Caco-2 (cell line): Measurements from ENCODE around the gene KIAA0319L. TPM values are rescaled to one million over a fixed set of nuclear protein-coding genes. Genes with fewer than 3 reads are reported as not detected.

Experiments used
- BruUV-seq: library from RNA; stranded (reverse); fragments of 400-500 nt; replicated peaks from 2 replicates; lab custom pipeline; 2021; lab: Mats Ljungman, UMichigan
- CTCF ChIA-PET: fragments of 300-600 bp; sonication (Branson Sonifier 250); formaldehyde crosslinking; loops from one replicate; lab custom pipeline; 2022; ENCODE audit warnings: antibody characterized with exemption; lab: Charles Lee
- POLR2A ChIA-PET: fragments of 300-600 bp; sonication (Branson Sonifier 250); formaldehyde crosslinking; loops from one replicate; lab custom pipeline; 2022; ENCODE audit warnings: antibody characterized with exemption; lab: Charles Lee
- DNase-seq, 2 experiments: peaks; one replicate each; pipeline versions ENCODE4 v3.0.0 to v3.0.0-alpha.2; 2020 to 2022
- H3K27me3 ChIP-seq: replicated peaks from 2 replicates; pipeline ENCODE4 v1.6.0; 2011; ENCODE audit warnings: low read length; ENCODE audit not compliant: control insufficient read depth, insufficient read depth
- H3K36me3 ChIP-seq: 2 replicates; pipeline ENCODE4 v1.5.1; 2011; ENCODE audit warnings: low read length; ENCODE audit not compliant: control insufficient read depth, insufficient read depth
- H3K4me1 ChIP-seq: fragments of 250-450 bp; sonication (Bioruptor Pico); 2 replicates; pipeline ENCODE4 v1.5.1; 2020; ENCODE audit warnings: mild to moderate bottlenecking
- H3K4me3 ChIP-seq: 2 replicates; pipeline ENCODE4 v1.5.1; 2011; ENCODE audit warnings: low read depth, mild to moderate bottlenecking, control low read depth, low read length
- H3K9me3 ChIP-seq: fragments of 250-450 bp; sonication (Bioruptor Pico); 2 replicates; pipeline ENCODE4 v1.5.1; 2020; ENCODE audit warnings: mild to moderate bottlenecking, moderate library complexity
- H3K27ac Mint-ChIP-seq: one replicate; pipeline ENCODE4 v1.8.0; 2022; ENCODE audit warnings: mixed read lengths; ENCODE audit not compliant: unreplicated experiment
- H3K27me3 Mint-ChIP-seq: one replicate; pipeline ENCODE4 v1.8.0; 2022; ENCODE audit warnings: mixed read lengths; ENCODE audit not compliant: insufficient read depth, unreplicated experiment
- H3K36me3 Mint-ChIP-seq: one replicate; pipeline ENCODE4 v1.8.0; 2022; ENCODE audit warnings: mild to moderate bottlenecking, mixed read lengths; ENCODE audit not compliant: insufficient read depth, unreplicated experiment
- H3K4me1 Mint-ChIP-seq: one replicate; pipeline ENCODE4 v1.8.0; 2022; ENCODE audit warnings: low read depth, mixed read lengths; ENCODE audit not compliant: unreplicated experiment
- H3K4me3 Mint-ChIP-seq: one replicate; pipeline ENCODE4 v1.8.0; 2022; ENCODE audit warnings: mild to moderate bottlenecking, moderate library complexity, mixed read lengths; ENCODE audit not compliant: unreplicated experiment
- H3K9me3 Mint-ChIP-seq: one replicate; pipeline ENCODE4 v1.8.0; 2022; ENCODE audit warnings: mixed read lengths; ENCODE audit not compliant: unreplicated experiment
- CTCF ChIP-seq, 2 experiments: fragments of 200-600 bp in 1 of 2; IDR thresholded peaks; 1 replicate in 1 of 2; 2 replicates in 1 of 2; pipeline versions ENCODE4 v1.5.1 to v1.8.0; 2011 to 2022; ENCODE audit warnings: antibody characterized with exemption in 1 of 2, control low read depth in 1 of 2, inconsistent platforms in 1 of 2, low read depth in 1 of 2, low read length in 1 of 2, mild to moderate bottlenecking in 1 of 2, moderate library complexity in 1 of 2; ENCODE audit not compliant: insufficient read depth in 1 of 2, severe bottlenecking in 1 of 2, unreplicated experiment in 1 of 2
- intact Hi-C: fragments of 100-400 bp; cut with micrococcal nuclease; formaldehyde crosslinking; loops from one replicate; pipeline ENCODE4 v1.10.0; 2022; ENCODE audit not compliant: unreplicated experiment
- total RNA-seq: library from RNA; stranded (reverse); gene quantifications from 2 replicates; pipeline ENCODE4 v1.2.3, GENCODE V29; 2022

The KIAA0319L gene
- total RNA-seq, 1 experiment from 2014 or later: 39.9 TPM

GRCh38 chr1:35451125-35451528, 106.1 kb downstream of the KIAA0319L start:
- H3K27ac Mint-ChIP-seq: no peak overlapping the region
- no peaks in the 10 kb centered on the region for H3K27me3 Mint-ChIP-seq
- H3K36me3 Mint-ChIP-seq: peaks cover 14% of the 10 kb centered on the region
- TF ChIP-seq CTCF (IDR thresholded peaks at IDR 0.05; ENCODE audit: insufficient read depth in 1 of 2, low read depth in 1 of 2, low read length in 1 of 2, severe bottlenecking in 1 of 2, unreplicated experiment in 1 of 2): peak; percentile 69 to 72
- H3K36me3 ChIP-seq: no peaks in the 10 kb centered on the region; the same call in 1 of the 2 replicates
- H3K27me3 ChIP-seq: no peaks in the 10 kb centered on the region
- no peaks in the 10 kb centered on the region for H3K9me3 ChIP-seq
- intact Hi-C loops: loop anchor here (1.0 kb wide), 2 partner anchors 94 to 113 kb away; no protein-coding TSS in a partner anchor
- H3K9me3 Mint-ChIP-seq: no peaks in the 10 kb centered on the region
- ChIA-PET POLR2A (no interaction called here), CTCF (interaction anchor here (0.6 to 2.0 kb wide), 6 partner anchors 12 to 331 kb away, joined by 3 to 24 read pairs (median 4); partner anchors contain the start of gene NCDN)
- no peak overlapping the region for H3K4me3 ChIP-seq
- H3K4me1 ChIP-seq: no peaks in the 10 kb centered on the region
- H3K4me1 Mint-ChIP-seq: no peaks in the 10 kb centered on the region
- DNase-seq: peak; percentile 63 to 69
- no peak overlapping the region for H3K4me3 Mint-ChIP-seq
- BruUV-seq: no TSS peak

DNA sequence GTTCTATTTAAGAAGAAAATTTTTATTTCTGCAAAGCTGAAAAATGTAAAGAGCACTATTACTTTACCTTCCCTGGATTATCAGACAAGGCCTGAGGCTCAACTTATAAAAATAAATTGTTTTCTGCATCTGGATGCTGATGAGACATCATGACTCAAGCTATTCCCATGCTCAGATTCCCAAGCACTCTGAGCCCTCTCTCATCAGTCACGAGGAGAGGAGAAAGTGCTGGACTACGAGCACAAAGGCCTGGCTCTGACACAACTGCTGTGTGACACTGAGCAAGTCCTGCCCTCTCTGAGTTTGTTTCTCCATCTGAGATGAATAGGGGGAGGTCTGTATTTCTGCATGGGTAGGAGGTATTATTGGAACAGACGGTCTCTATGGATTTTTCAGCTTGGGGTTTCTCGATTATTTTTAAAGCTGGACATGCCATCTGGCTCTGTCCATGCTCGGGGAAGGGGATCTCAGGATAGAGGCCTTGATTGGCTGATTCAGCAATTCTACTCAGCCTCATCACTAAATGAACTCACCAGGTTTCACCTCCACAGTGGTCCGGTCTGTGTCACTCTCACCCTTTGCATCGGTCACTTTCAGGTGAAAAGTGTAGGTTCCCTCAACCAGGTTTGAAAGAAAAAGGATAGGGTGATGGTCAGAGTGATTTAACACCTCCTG, 107.7 kb downstream of the KIAA0319L start:
- POLR2A ChIA-PET: no interaction called here

GRCh38 chr1:35448344-35448801, 108.8 kb downstream of the KIAA0319L start:
- no peak overlapping the region for H3K27ac Mint-ChIP-seq
- no peaks in the 10 kb centered on the region for H3K4me1 Mint-ChIP-seq
- no peaks in the 10 kb centered on the region for H3K27me3 Mint-ChIP-seq
- no peaks in the 10 kb centered on the region for H3K9me3 ChIP-seq
- no peak overlapping the region for H3K4me3 ChIP-seq
- H3K4me3 Mint-ChIP-seq: no peak overlapping the region
- ChIA-PET CTCF (interaction anchor here (0.6 kb wide), 1 partner anchor 280 kb away, joined by 3 read pairs; no protein-coding TSS in a partner anchor), POLR2A (no interaction called here)
- intact Hi-C loops: no loop called here
- DNase-seq: no peak
- no peaks in the 10 kb centered on the region for H3K36me3 ChIP-seq
- H3K4me1 ChIP-seq: no peaks in the 10 kb centered on the region
- BruUV-seq: no TSS peak
- H3K27me3 ChIP-seq: no peaks in the 10 kb centered on the region
- H3K36me3 Mint-ChIP-seq: peaks cover 7% of the 10 kb centered on the region
- H3K9me3 Mint-ChIP-seq: no peaks in the 10 kb centered on the region
- no peak for TF ChIP-seq CTCF (IDR thresholded peaks at IDR 0.05; ENCODE audit: insufficient read depth in 1 of 2, low read depth in 1 of 2, low read length in 1 of 2, severe bottlenecking in 1 of 2, unreplicated experiment in 1 of 2)

More for the DNA sequence above, 107.7 kb downstream of the KIAA0319L start:
- no peak for TF ChIP-seq CTCF (IDR thresholded peaks at IDR 0.05; ENCODE audit: insufficient read depth in 1 of 2, low read depth in 1 of 2, low read length in 1 of 2, severe bottlenecking in 1 of 2, unreplicated experiment in 1 of 2)
- CTCF ChIA-PET: no interaction called here
- no peaks in the 10 kb centered on the region; the same call in 1 of the 2 replicates for H3K36me3 ChIP-seq
- no peaks in the 10 kb centered on the region for H3K9me3 ChIP-seq
- no TSS peak for BruUV-seq
- Mint-ChIP-seq H3K36me3 (peaks cover 14% of the 10 kb centered on the region), H3K9me3 (no peaks in the 10 kb centered on the region), H3K27ac (no peak overlapping the region), H3K4me1 (no peaks in the 10 kb centered on the region), H3K27me3 (no peaks in the 10 kb centered on the region), H3K4me3 (no peak overlapping the region)
- no peaks in the 10 kb centered on the region for H3K4me1 ChIP-seq
- no peak overlapping the region for H3K4me3 ChIP-seq
- no peaks in the 10 kb centered on the region for H3K27me3 ChIP-seq
- intact Hi-C loops: no loop called here
- no peak for DNase-seq
